Progenitor cell of endocrine pancreas (in vitro differentiated cells): Measurements from ENCODE around the gene GRWD1. TPM values are rescaled to one million over a fixed set of nuclear protein-coding genes. Genes with fewer than 3 reads are reported as not detected.

Source experiments
- DNase-seq: peaks from one replicate; pipeline ENCODE4 v3.0.0; 2021; ENCODE audit warnings: low spot score; ENCODE audit not compliant: unreplicated experiment
- H3K27ac Mint-ChIP-seq: 2 replicates; pipeline ENCODE4 v1.8.0; 2021; ENCODE audit warnings: mild to moderate bottlenecking, moderate library complexity, mixed read lengths
- H3K27me3 Mint-ChIP-seq: 2 replicates; pipeline ENCODE4 v1.8.0; 2021; ENCODE audit warnings: mixed read lengths
- H3K36me3 Mint-ChIP-seq: 2 replicates; pipeline ENCODE4 v1.8.0; 2022; ENCODE audit warnings: mixed read lengths; ENCODE audit not compliant: insufficient read depth
- H3K4me1 Mint-ChIP-seq: 2 replicates; pipeline ENCODE4 v1.8.0; 2021; ENCODE audit warnings: low read depth, mixed read lengths
- H3K4me3 Mint-ChIP-seq: 2 replicates; pipeline ENCODE4 v1.8.0; 2021; ENCODE audit warnings: low read depth, mild to moderate bottlenecking, moderate library complexity, mixed read lengths
- H3K9me3 Mint-ChIP-seq: 2 replicates; pipeline ENCODE4 v1.8.0; 2021; ENCODE audit warnings: low read depth, mixed read lengths
- total RNA-seq: library from RNA; stranded (reverse); gene quantifications from 2 replicates; pipeline ENCODE4 v1.2.1, GENCODE V29; 2021
- TF ChIP-seq, protein P1 (sequence below): fragments of 200-600 bp; sonication (generic); IDR thresholded peaks from one replicate; pipeline ENCODE4 v1.5.0; 2021; ENCODE audit warnings: antibody characterized with exemption, mild to moderate bottlenecking; ENCODE audit not compliant: unreplicated experiment

The GRWD1 gene
- total RNA-seq, 1 donor from 2014 or later = 35.9 TPM

DNA sequence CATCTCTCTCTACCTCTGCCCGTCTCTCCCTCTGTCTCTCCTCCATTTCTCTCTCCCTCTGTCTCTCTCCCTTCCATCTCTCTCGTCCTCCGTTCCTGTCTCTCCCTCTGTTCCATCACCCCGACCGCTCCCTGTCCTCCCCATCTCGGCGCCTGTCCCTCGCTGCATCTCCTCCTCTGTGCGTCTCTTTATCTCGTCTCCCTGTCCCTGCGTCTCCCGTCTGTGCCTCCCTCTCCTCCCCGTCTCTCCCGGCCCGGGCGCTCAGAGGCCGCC is 47.7 kb upstream of the GRWD1 start:
- H3K27ac Mint-ChIP-seq = no peak overlapping the region
- peak overlapping the region; percentile 65 for H3K4me3 Mint-ChIP-seq
- no peak for DNase-seq
- H3K36me3 Mint-ChIP-seq = no peaks in the 10 kb centered on the region
- H3K4me1 Mint-ChIP-seq = peaks cover 5% of the 10 kb centered on the region
- peaks cover 50% of the 10 kb centered on the region for H3K27me3 Mint-ChIP-seq
- TF ChIP-seq, protein P1, sequence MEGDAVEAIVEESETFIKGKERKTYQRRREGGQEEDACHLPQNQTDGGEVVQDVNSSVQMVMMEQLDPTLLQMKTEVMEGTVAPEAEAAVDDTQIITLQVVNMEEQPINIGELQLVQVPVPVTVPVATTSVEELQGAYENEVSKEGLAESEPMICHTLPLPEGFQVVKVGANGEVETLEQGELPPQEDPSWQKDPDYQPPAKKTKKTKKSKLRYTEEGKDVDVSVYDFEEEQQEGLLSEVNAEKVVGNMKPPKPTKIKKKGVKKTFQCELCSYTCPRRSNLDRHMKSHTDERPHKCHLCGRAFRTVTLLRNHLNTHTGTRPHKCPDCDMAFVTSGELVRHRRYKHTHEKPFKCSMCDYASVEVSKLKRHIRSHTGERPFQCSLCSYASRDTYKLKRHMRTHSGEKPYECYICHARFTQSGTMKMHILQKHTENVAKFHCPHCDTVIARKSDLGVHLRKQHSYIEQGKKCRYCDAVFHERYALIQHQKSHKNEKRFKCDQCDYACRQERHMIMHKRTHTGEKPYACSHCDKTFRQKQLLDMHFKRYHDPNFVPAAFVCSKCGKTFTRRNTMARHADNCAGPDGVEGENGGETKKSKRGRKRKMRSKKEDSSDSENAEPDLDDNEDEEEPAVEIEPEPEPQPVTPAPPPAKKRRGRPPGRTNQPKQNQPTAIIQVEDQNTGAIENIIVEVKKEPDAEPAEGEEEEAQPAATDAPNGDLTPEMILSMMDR = no peak
- peaks cover 2% of the 10 kb centered on the region for H3K9me3 Mint-ChIP-seq

DNA sequence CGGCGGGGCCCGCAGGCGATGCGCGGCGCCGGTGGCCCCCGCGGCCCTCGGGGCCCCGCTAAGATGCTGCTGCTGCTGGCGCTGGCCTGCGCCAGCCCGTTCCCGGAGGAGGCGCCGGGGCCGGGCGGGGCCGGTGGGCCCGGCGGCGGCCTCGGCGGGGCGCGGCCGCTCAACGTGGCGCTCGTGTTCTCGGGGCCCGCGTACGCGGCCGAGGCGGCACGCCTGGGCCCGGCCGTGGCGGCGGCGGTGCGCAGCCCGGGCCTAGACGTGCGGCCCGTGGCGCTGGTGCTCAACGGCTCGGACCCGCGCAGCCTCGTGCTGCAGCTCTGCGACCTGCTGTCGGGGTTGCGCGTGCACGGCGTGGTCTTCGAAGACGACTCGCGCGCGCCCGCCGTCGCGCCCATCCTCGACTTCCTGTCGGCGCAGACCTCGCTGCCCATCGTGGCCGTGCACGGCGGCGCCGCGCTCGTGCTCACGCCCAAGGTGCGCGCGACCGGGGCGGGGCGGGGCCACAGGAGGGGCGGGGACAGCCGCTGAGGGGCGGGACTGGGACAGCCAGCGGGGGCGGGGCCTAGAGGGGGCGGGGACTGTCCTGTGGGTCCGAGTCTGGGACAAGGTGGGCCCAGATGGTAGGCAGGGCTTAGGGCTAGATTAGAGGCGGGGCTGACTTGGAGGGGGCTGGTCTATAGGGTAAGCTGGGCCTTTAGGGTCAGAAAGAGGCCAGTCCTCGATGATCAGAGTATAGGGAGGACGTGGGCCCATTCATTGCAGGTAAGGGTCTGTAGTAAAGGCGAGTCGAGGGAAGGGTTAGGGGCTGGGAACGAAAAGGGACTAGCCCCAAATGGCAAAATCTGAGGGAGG is 47.2 kb upstream of the GRWD1 start:
- H3K27me3 Mint-ChIP-seq = peaks cover 50% of the 10 kb centered on the region
- TF ChIP-seq, protein P1 = no peak
- no peak overlapping the region for H3K27ac Mint-ChIP-seq
- peaks cover 5% of the 10 kb centered on the region for H3K4me1 Mint-ChIP-seq
- peaks cover 2% of the 10 kb centered on the region for H3K9me3 Mint-ChIP-seq
- H3K36me3 Mint-ChIP-seq = no peaks in the 10 kb centered on the region
- H3K4me3 Mint-ChIP-seq = peak overlapping the region; percentile 35
- peak; percentile 51 for DNase-seq

DNA sequence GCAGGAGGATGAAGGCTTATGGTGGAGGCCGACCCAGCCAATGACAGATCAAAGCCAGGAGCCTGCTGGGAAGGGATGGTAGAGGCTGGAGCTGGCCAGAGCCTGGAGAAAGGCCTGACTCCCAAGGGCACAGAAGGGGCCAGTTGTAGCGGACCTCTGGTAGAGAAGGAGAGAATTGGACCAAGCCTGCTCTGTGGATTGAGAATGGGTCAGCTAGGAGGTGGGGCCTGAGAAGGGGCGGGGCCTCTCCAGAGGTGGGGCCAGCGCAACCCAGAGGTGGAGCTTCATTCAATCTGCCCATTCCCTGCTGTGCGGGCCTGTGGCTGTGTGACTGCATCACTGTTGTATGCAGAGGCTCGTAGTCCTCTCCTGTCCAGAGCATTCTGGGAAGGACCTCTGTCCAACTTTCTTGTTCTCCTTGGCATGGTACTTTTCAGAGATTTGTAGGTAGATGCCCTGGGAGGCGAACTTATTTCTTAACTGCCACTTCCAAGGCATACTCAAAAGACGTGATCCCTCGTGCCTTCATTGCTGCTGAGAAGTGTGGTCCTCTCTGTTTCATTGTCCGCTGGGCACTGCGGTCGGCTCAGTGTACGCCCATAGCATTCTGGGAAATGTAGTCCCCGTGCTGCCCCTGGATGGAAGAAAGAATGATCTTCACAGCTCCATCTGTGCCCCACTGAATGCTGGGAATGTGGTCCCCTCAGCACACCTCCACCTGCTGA is 45.6 kb upstream of the GRWD1 start:
- H3K27me3 Mint-ChIP-seq = peaks cover 37% of the 10 kb centered on the region
- H3K36me3 Mint-ChIP-seq = no peaks in the 10 kb centered on the region
- TF ChIP-seq, protein P1 = no peak
- DNase-seq = no peak
- peak overlapping the region; percentile 60 for H3K4me3 Mint-ChIP-seq
- H3K4me1 Mint-ChIP-seq = peaks cover 2% of the 10 kb centered on the region
- H3K27ac Mint-ChIP-seq = peak overlapping the region; percentile 60
- peaks cover 2% of the 10 kb centered on the region for H3K9me3 Mint-ChIP-seq

DNA sequence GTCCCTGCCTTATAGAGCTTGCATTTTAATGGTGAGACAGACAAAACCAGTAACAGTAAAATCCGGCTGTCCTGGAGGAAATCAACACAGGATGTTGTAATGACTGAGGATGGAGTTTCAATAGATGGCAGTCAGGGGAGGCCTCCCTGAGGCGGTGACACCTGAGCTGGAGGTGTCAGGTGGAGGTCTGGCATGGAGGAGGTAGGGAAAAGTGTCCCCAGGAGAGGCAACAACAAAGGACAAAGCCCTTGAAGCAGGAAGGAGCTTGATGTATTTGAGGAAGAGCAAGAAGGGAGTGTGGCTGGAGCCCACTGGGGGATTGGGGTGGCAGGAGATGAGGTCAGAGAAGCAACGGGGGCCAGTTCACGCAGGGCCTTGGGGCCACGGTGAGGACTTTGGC is 44.5 kb upstream of the GRWD1 start:
- H3K4me3 Mint-ChIP-seq = no peak overlapping the region
- no peak for DNase-seq
- H3K9me3 Mint-ChIP-seq = peaks cover 2% of the 10 kb centered on the region
- H3K27me3 Mint-ChIP-seq = peaks cover 31% of the 10 kb centered on the region
- TF ChIP-seq, protein P1 = no peak
- no peak overlapping the region for H3K27ac Mint-ChIP-seq
- no peaks in the 10 kb centered on the region for H3K36me3 Mint-ChIP-seq
- peaks cover 4% of the 10 kb centered on the region for H3K4me1 Mint-ChIP-seq

DNA sequence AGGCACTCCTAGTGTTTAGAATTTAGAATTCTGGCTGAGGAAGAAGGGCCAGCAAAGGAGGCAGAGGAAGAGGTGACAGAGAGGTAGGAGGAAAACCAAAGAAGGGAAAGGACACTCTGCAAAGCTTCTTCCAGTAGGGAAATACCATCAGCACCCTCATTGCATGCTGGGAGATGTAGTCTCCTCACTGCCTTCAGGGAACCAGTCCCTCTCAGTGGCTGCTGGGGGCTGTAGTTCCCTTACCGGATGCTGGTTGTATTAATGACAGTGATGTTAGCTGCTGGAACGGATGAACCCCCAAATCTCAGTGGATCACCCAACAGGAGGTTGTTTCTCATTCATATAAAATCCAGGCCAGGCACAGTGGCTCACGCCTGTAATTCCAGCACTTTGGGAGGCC is 42.2 kb upstream of the GRWD1 start:
- Mint-ChIP-seq H3K4me3 (no peak overlapping the region), H3K27me3 (peaks cover 15% of the 10 kb centered on the region), H3K36me3 (no peaks in the 10 kb centered on the region), H3K9me3 (peaks cover 2% of the 10 kb centered on the region), H3K27ac (peak overlapping the region; percentile 34), H3K4me1 (peaks cover 11% of the 10 kb centered on the region)
- TF ChIP-seq, protein P1 = no peak
- DNase-seq = no peak
